T1000 (cell line): ENCODE results near the gene HSFY2.
"Not testable (repeated sequence)": the region's sequence is repeated elsewhere in the genome, so short reads cannot be mapped to it uniquely, and the experiment has no call there.

Experiments
- DNase-seq: peaks from one replicate; lab custom pipeline; 2025; ENCODE audit warnings: mixed read lengths; lab: John Stamatoyannopoulos, UW

The HSFY2 gene, protein sequence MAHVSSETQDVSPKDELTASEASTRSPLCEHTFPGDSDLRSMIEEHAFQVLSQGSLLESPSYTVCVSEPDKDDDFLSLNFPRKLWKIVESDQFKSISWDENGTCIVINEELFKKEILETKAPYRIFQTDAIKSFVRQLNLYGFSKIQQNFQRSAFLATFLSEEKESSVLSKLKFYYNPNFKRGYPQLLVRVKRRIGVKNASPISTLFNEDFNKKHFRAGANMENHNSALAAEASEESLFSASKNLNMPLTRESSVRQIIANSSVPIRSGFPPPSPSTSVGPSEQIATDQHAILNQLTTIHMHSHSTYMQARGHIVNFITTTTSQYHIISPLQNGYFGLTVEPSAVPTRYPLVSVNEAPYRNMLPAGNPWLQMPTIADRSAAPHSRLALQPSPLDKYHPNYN

DNA sequence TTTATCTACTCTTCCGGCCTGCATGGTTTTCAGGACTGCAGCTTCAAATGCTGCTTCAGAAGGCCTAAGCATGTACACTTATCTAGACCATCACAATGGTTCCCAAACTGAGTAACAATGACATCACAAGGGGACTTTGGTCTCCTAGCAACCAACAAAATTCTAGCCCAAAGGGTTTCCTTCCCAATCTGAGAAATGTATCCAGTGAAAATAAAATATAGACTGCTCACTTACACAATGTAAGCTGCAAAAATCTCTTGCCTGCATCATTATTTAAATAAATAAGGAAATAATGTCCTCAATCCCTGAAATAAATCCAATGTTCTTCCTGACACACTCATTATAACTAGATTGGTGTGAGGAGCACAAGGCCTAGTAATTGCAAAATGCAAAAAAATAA, at the start of gene HSFY2:
Gene HSFY2 (minus strand): TSS at position 101 of the 400 bp plus-strand sequence. CDS start 117 bp downstream, outside the sequence.
- not testable (repeated sequence) for DNase-seq

DNA sequence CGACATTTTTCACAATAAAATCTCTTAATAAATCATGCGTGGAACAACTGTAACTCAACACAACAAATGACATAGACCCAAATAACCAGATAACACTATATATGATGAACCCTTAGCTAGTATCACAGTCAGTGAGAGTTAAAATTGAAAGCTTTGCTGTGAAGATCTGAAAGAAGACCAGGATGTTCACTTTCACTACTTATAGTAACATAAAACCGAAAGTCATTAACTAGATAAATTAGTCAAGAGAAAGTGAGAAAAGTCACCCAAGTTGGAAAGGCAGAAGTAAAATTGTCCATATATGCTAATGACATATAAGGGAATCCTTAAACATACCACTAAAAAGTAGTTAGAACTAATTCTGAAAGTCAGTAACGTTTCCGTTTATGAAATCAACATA, 42.2 kb upstream of the HSFY2 start:
- DNase-seq: not testable (repeated sequence)

DNA sequence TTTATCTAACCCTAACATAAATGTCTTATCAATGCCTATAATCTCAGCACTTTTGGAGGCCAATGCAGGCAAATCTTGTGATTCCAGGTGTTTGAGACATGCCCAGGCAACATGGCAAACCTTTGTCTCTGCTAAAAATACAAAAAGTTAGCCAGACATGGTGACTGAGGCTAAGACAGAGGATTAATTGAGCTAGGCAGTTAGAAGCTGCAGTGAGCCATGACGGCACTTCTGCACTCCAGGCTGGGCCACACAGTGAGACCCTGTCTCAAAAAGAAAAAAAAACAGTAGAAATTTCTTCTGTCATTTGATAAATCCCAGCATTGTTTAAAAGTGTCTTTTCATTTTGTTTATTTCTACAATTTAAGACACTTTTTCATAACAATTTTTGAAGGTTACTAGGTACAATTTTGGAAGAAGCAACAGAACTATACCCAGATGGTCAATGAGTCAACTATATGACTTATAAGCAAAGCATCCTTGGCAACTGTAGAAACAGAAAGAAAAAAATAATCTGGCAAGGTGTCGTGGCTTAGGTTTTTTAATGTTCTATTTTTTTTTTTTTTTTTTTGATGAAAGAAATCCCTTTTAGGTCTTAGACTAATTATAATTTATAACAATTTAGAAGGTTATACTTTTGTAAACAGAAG, 15.3 kb upstream of the HSFY2 start:
- DNase-seq: not testable (repeated sequence)

DNA sequence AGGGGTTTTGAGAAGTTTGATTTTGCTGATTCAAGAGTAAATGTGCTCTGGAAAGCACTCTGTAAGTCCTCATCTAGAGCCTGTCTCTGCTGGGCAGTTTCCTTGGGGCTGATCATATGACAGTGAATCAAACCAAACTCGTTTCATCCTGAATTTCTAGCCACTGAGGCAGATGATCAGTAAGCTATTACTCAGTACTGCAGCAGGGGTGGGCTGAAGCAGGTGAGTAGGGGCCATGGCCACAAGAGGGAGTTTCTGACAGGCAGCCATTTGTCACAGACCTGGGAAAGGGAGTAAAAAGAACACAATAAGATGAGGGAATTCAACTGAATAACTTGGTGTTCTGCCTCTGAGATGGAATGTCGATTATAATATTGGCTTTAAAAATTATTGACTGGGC, 19.5 kb downstream of the HSFY2 start:
- DNase-seq: not testable (repeated sequence)

DNA sequence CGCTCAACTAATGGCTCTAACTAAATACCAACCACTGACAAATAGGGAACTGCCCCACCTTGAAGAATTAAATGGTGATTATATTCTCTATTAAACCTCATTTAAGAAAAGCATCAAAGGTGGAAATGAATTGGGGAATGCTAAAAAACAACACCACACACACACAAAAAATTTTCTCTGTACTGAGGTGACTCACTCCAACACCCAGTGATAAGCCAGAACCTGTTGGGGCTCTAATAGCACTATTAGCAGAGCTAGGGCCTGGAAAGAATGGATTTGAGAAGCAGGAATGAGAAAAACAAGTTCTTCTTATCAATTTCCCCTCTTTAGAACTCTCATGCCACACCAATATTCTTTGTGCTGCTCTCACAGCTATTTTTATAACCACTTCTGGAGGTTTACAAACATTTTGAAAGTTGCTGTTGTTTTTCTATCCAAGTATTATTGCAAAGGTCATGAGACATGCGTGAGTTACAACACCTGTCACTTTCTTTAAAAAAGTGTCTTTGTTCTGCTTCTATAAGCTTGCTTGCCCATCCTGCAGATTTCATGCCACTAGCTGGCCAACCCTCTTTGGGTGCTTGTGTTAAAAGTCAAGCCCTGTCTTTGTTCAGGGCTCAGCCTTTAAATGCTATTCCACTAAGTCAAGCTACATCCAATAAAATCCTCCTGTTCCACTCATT, 20.3 kb downstream of the HSFY2 start:
- DNase-seq: not testable (repeated sequence)

DNA sequence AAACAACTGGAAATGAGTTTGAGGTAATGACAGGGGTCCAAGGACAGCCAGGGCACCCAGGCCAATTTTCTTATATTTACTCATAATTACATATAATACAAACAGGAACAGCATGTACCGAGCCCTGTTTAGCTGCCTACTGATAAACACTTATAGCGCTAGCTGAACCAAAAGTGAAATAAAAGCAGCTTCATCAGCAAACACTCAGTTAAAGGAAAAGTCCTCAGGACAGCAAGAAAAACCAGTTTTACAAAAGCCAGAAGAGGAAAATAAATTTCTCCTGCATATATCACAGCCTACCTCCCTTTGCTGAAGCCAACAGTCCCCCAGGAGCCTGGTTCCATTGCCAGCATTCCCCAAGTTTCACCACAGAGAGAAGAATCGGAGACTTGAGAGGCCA, 49.8 kb downstream of the HSFY2 start:
- DNase-seq: not testable (repeated sequence)
